ENCODE measurements around the gene RO60. TPM values are rescaled to one million over a fixed set of nuclear protein-coding genes. Genes with fewer than 3 reads are reported as not detected.

Gene RO60
- polyA plus RNA-seq, 1 of the 3 experiments (the other 2 are of a cell fraction): 6.4 TPM

GRCh38 chr1:193104502-193104906 lies 45.1 kb downstream of the RO60 start:
- ChIA-PET CTCF (interaction anchor here (1.0 to 1.5 kb wide), 4 partner anchors 15 to 627 kb away, joined by 3 to 8 read pairs (median 4); partner anchors contain the start of gene CDC73), POLR2A (interaction anchor here (0.6 to 2.4 kb wide), 2 partner anchors 18 to 35 kb away, joined by 3 to 14 read pairs; partner anchors contain the start of gene CDC73)
- WGBS (ENCODE audit: low lambda C conversion rate): under 1% methylated on average over 14 of the region's 24 CpGs

GRCh38 chr1:193104907-193105820 lies 45.8 kb downstream of the RO60 start, which contains the start of gene GLRX2:
Gene GLRX2 (minus strand): TSS chr1:193105414. CDS start chr1:193105382, 32 bp downstream.
- no peaks in the 10 kb centered on the region for H3K9me2 ChIP-seq
- CTCF ChIA-PET: interaction anchor here (1.0 to 1.7 kb wide), 5 partner anchors 14 to 628 kb away, joined by 3 to 8 read pairs (median 4); partner anchors contain the start of gene CDC73
- no peak for TF ChIP-seq FOXM1 (IDR thresholded peaks at IDR 0.05; ENCODE audit: low read depth)
- peak; percentile 22 for TF ChIP-seq RAD21 (IDR thresholded peaks at IDR 0.05; ENCODE audit: low read length)
- TF ChIP-seq USF2 (IDR thresholded peaks at IDR 0.05; ENCODE audit: borderline replicate concordance, low read depth, low read length): no peak
- TF ChIP-seq TEAD4 (IDR thresholded peaks at IDR 0.05; ENCODE audit: borderline replicate concordance, insufficient read depth): no peak
- TF ChIP-seq PBX3 (IDR thresholded peaks at IDR 0.05): no peak
- peak; percentile 17; the same call in 1 of the 2 replicates for TF ChIP-seq NRF1 (IDR thresholded peaks at IDR 0.05; ENCODE audit: low read depth, low read length)
- TF ChIP-seq MEF2A (IDR thresholded peaks at IDR 0.05; ENCODE audit: borderline replicate concordance, low read depth): no peak
- peak; percentile 58; the same call in 1 of the 2 replicates for TF ChIP-seq SIN3A (IDR thresholded peaks at IDR 0.05; ENCODE audit: borderline replicate concordance, low read depth, low read length)
- TF ChIP-seq TAF1 (IDR thresholded peaks at IDR 0.05; ENCODE audit: borderline replicate concordance, low read depth, low read length): peak; percentile 60
- peak; percentile 28; the same call in 1 of the 2 replicates for TF ChIP-seq JUND (IDR thresholded peaks at IDR 0.05)
- no peak for TF ChIP-seq RCOR1 (IDR thresholded peaks at IDR 0.05; ENCODE audit: low read length)
- TF ChIP-seq YY1 (IDR thresholded peaks at IDR 0.05; ENCODE audit: low read depth): no peak
- TF ChIP-seq USF1 (IDR thresholded peaks at IDR 0.05; ENCODE audit: borderline replicate concordance, low read depth): no peak
- TF ChIP-seq RFX5 (IDR thresholded peaks at IDR 0.05; ENCODE audit: low read length): no peak
- no peak for TF ChIP-seq RXRA (IDR thresholded peaks at IDR 0.05; ENCODE audit: borderline replicate concordance, low read depth)
- no peak for TF ChIP-seq SMC3 (IDR thresholded peaks at IDR 0.05; ENCODE audit: low read depth, low read length)
- TF ChIP-seq CHD2 (IDR thresholded peaks at IDR 0.05; ENCODE audit: low read length, partially characterized antibody): no peak

More at GRCh38 chr1:193104502-193104906, 45.1 kb downstream of the RO60 start:
- Histone ChIP-seq H3K4me2 (peak overlapping the region; percentile 94), H3K27me3 (ENCODE audit: insufficient read depth) (no peaks in the 10 kb centered on the region), H3K36me3 (replicated peaks in 1 of 2; ENCODE audit: control insufficient read depth in 1 of 2, insufficient read depth in 2 of 2, low read length in 1 of 2) (peaks cover 10 to 20% of the 10 kb centered on the region in 2 experiments), H3K9ac (peak overlapping the region; percentile 81), H3K79me2 (ENCODE audit: insufficient read depth) (peaks cover 45% of the 10 kb centered on the region), H3K27ac (ENCODE audit: low read depth in 2 of 2, low read length in 1 of 2) (peak overlapping the region; percentile 87 to 94), H3K4me1 (ENCODE audit: control insufficient read depth in 1 of 2, insufficient read depth in 2 of 2, low read depth in 1 of 2, low read length in 1 of 2) (peaks cover 7 to 11% of the 10 kb centered on the region in 2 experiments; a peak in 3 of 4 replicates), H3K9me3 (no peaks in the 10 kb centered on the region), H4K20me1 (ENCODE audit: insufficient read depth) (no peaks in the 10 kb centered on the region; the same call in 1 of the 2 replicates), H3K9me2 (no peaks in the 10 kb centered on the region), H3F3A (replicated peaks; ENCODE audit: insufficient read depth) (peaks cover 21% of the 10 kb centered on the region), H3K4me3 (ENCODE audit: low read depth in 2 of 2, low read length in 1 of 2) (peak overlapping the region; percentile 76 to 87), H2AFZ (ENCODE audit: low read depth) (peak overlapping the region; percentile 96)
- TF ChIP-seq MAX (IDR thresholded peaks at IDR 0.05; ENCODE audit: low read depth) (peak; percentile 10; the same call in 1 of the 2 replicates), SMC3 (IDR thresholded peaks at IDR 0.05; ENCODE audit: low read depth, low read length) (0 out of 2 replicates have a peak, but pooled peaks have one; percentile 6), USF2 (IDR thresholded peaks at IDR 0.05; ENCODE audit: borderline replicate concordance, low read depth, low read length) (no peak), ELF1 (IDR thresholded peaks at IDR 0.05) (peak; percentile 42; the same call in 1 of the 2 replicates), CHD2 (IDR thresholded peaks at IDR 0.05; ENCODE audit: low read length, partially characterized antibody) (peak; percentile 0)
- DNase-seq: peak; percentile 71

More at GRCh38 chr1:193104907-193105820, 45.8 kb downstream of the RO60 start, which contains the start of gene GLRX2:
- Histone ChIP-seq H3K4me2 (peak within 1 kb of the TSS; percentile 94), H3K4me3 (ENCODE audit: low read depth in 2 of 2, low read length in 1 of 2) (peak within 1 kb of the TSS; percentile 76 to 87), H3K4me1 (ENCODE audit: control insufficient read depth in 1 of 2, insufficient read depth in 2 of 2, low read depth in 1 of 2, low read length in 1 of 2) (peaks cover 7 to 11% of the 10 kb centered on the region in 2 experiments; a peak in 3 of 4 replicates), H3K27me3 (ENCODE audit: insufficient read depth) (no peaks in the 10 kb centered on the region), H3F3A (replicated peaks; ENCODE audit: insufficient read depth) (peaks cover 21% of the 10 kb centered on the region), H4K20me1 (ENCODE audit: insufficient read depth) (no peaks in the 10 kb centered on the region; the same call in 1 of the 2 replicates), H2AFZ (ENCODE audit: low read depth) (peak within 1 kb of the TSS; percentile 96), H3K79me2 (ENCODE audit: insufficient read depth) (peaks cover 44% of the 10 kb centered on the region), H3K36me3 (replicated peaks in 1 of 2; ENCODE audit: control insufficient read depth in 1 of 2, insufficient read depth in 2 of 2, low read length in 1 of 2) (peaks cover 4 to 13% of the 10 kb centered on the region in 2 experiments), H3K9ac (peak within 1 kb of the TSS; percentile 81), H3K9me3 (no peaks in the 10 kb centered on the region), H3K27ac (ENCODE audit: low read depth in 2 of 2, low read length in 1 of 2) (peak within 1 kb of the TSS; percentile 94)
- 1% methylated on average over 30 of the region's 73 CpGs for WGBS (ENCODE audit: low lambda C conversion rate)
- POLR2A ChIA-PET: interaction anchor here (1.0 to 2.4 kb wide), 2 partner anchors 17 to 46 kb away, joined by 4 to 14 read pairs; partner anchors contain the start of genes CDC73, RO60 and UCHL5
- peak; percentile 99 for DNase-seq
